ENCODE measurements around the gene POSTN.

The POSTN gene

DNA sequence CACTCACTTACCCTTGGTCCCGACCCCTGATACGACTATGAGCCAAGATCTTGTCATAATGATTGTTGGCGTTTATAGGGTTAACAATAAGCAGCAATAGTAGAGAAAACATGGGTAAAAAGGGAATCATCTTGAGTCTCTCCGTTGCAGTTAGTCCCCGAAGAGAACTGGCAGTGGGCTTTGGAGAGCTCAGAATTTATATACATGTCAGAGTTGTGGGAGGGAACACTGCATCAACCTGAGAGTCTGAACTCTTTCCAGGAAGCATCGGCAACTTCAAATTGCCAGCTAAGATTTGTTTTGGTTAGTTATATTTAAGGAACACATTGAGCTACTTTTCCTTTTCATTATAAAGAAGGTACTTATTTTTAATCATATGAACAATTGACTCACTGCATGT is at the start of gene POSTN:
Gene POSTN (minus strand): TSS at position 172 of the 400 bp plus-strand sequence. CDS start 42 bp downstream, at position 130.
- no peak for DNase-seq

DNA sequence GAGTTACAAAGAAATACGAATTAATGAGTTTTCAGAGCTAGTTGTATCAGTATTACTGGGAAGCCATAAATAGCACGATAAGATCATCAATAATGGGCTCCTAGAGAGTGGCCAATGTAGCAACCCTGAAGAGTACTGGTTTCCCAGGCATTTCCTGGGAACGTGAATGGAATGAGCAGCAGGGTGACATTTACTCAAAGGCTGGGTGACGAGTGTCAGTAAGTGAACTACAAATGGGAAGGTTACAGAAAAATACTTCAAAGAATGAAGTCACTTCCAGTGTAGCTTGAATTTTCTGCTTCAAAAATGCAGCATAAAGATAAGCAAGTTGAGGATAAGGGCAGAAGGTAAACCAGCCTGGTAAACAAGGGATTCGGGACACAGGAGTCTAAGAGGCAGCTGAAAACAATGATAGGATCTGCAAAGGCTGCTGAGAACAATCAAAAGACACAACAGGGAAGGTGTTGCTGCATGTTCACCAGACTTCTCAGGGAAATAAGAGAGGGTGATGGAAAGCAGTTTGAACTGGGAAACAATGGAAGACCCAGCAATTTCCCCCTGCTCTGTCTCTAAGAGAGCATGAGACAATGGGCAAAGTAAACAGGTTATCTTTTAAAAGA is 48.6 kb upstream of the POSTN start:
- DNase-seq: no peak

- DNase-seq: no peak
Observed at GRCh38 chr13:37646531-37646930, 48.0 kb upstream of the POSTN start.

GRCh38 chr13:37645181-37645740 is 46.7 kb upstream of the POSTN start:
- DNase-seq: no peak

GRCh38 chr13:37641391-37641790 is 42.8 kb upstream of the POSTN start:
- DNase-seq: no peak

DNA sequence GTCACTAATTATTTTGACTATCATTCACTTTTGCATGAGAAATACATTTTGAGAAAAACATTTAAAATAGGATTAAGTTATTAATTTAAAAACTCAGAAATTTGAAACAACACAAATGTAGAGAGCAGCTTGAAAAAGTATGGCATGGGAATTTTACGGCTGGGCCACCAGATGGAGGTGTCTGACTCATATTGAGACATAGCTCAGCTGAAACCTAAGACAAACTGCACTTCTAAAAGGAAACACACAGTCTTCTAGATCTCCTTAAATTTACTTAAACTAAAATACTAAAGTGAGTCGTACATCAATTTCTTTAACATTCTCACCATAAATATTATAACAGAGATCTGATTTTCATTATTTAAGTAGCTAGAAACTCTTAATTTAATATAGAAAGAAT is 41.9 kb upstream of the POSTN start:
- DNase-seq: peak; percentile 45

GRCh38 chr13:37636701-37637100 is 38.1 kb upstream of the POSTN start:
- no peak for DNase-seq

- DNase-seq: no peak
Observed at GRCh38 chr13:37632294-37632693, 33.7 kb upstream of the POSTN start.

DNA sequence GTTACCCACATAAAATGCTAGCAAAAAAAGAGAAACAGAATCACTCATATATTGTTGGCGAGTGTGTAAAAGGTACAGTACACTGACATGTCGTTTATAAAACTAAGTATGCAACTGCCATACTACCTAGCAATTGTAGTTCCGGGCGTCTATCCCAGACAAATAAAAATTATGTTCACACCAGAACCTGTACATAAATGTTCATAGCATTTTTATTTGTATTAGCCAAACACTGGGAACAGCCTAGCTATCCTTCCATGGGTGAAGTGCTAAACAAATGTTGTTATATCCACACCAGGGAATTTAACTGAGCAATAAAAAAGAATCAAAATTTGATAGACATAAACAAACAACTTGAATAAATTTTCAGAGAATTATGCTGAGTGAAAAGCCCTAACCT is 28.9 kb upstream of the POSTN start:
- DNase-seq: no peak

- DNase-seq: no peak
Observed at GRCh38 chr13:37621811-37622361, 23.3 kb upstream of the POSTN start.

GRCh38 chr13:37618554-37618953 is 20.0 kb upstream of the POSTN start:
- DNase-seq: no peak

DNA sequence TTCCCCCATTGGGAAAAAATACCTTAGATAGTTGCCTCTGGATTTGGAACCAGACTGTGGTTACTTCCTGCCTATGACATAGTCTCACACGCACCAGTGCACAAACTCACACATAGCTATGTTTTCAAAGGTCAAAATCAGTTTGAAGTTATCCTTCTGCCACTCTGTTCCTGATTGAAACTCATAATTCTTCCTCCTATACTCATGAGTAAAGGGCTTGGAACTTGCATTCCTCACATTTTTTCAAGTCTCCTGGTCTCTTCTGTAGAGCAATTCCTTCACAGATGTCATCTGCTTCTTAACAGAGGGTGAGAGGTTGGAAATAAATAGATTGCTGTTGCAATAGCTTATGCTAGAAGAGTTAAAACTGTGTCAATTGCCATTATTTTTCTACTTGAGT is 18.6 kb upstream of the POSTN start:
- DNase-seq: peak; percentile 16

DNA sequence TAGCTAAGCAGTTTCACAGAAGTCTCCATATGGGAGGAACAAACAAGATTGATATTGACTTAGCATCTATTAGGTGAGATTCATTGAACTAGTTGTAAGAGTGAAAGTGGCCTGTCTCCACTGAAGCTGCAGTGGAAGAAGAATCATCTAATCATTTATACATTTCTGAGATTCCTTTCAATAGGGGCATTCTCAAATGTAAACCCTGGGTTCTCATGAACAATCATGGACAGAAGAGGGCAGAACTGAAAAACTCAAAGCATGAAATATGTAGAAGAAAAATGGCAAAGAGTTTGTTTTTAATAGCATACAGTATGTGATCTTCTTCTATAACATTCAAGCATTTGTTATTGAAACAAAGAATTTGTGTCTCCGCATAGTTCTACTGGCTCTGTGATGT is 17.6 kb upstream of the POSTN start:
- no peak for DNase-seq

DNA sequence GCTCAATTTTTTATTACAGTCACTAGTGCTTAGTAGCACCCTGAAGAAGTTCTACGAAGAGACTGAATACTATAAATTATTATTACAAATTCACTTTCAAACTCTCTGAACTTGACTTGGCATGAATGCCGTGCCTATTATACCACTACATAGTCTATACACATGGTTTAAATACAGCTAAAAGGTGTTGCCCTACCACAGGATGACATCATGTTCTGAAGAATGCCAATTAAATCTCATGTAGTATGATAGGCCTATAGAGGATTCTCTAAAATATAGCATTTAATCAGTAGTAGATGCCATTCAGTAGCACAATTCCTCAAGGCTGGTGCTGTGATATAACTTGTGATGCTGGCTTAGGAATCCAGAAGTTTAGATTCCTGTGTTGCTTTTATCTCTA is 16.7 kb upstream of the POSTN start:
- DNase-seq: no peak

GRCh38 chr13:37613638-37614037 is 15.1 kb upstream of the POSTN start:
- no peak for DNase-seq

GRCh38 chr13:37613236-37613635 is 14.7 kb upstream of the POSTN start:
- no peak for DNase-seq

GRCh38 chr13:37608750-37609339 is 10.3 kb upstream of the POSTN start:
- DNase-seq: peak; percentile 9

GRCh38 chr13:37602733-37603381 is 4.3 kb upstream of the POSTN start:
- DNase-seq: no peak

GRCh38 chr13:37601648-37602440 is 3.3 kb upstream of the POSTN start:
- no peak for DNase-seq

GRCh38 chr13:37599519-37599918 is 951 bp upstream of the POSTN start:
- no peak for DNase-seq

- no peak for DNase-seq
Observed at GRCh38 chr13:37597477-37598025, 1.0 kb downstream of the POSTN start.

- DNase-seq: no peak
Observed at GRCh38 chr13:37596805-37597204, 1.8 kb downstream of the POSTN start.

DNA sequence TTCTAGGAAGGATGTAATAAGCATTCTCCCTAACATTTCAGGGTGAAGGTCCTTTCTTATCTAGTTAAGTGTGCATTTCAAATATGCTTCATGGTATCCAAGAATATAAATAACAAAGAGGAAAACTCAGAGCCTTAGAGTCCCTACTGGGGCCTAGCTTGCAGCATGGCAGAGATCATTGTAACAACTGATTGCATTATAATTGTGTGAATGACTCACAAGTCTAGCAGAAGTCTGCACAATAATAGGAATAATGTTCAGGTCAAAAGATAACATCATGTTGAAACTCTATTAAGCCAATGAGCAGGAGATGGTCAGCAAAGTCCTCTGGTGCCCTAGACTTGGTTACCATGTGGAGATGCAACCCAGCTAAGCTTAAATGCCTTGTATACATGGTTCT is 3.4 kb downstream of the POSTN start:
- no peak for DNase-seq

Data from amniotic stem cell (primary cell).